Pancreas (tissue), 10 donors: Measurements from ENCODE around the gene MED31. TPM values are rescaled to one million over a fixed set of nuclear protein-coding genes. Genes with fewer than 3 reads are reported as not detected.
A peak's percentile ranks its signal among the peaks of the same experiment; 100 is the strongest.

ENCODE experiments used
- ATAC-seq, 4 donors: fragments of 200-7000 bp; cut with Tn5 transposase; one replicate each; pipeline versions ENCODE4 v1.8.0 to v1.9.1; 2020; ENCODE audit warnings: mild to moderate bottlenecking in 4 of 4, moderate library complexity in 4 of 4
- DNase-seq, 6 donors: peaks; one replicate each; pipeline ENCODE4 v3.0.0-alpha.2; 2020
- FAIRE-seq: peaks from 2 replicates; lab custom pipeline; 2012; peaks lifted over from hg19 to GRCh38; lab: Jason Lieb, UNC
- H3K27ac ChIP-seq, 4 donors: fragments of 200-600 bp; sonication (generic); 1 replicate in 3 of 4; 2 replicates in 1 of 4; pipeline versions ENCODE4 v1.5.0 to v1.8.0; 2020
- H3K27me3 ChIP-seq, 4 donors: fragments of 200-600 bp; one replicate each; pipeline ENCODE4 v1.8.0; 2021
- H3K36me3 ChIP-seq, 3 donors: fragments of 200-600 bp; sonication (generic) in 1 of 3; one replicate each; pipeline versions ENCODE4 v1.5.0 to v1.8.0; 2020 to 2021
- H3K4me1 ChIP-seq, 3 donors: fragments of 200-600 bp; one replicate each; pipeline ENCODE4 v1.8.0; 2021
- H3K4me3 ChIP-seq, 4 donors: fragments of 200-600 bp; sonication (generic) in 2 of 4; one replicate each; pipeline versions ENCODE4 v1.5.0 to v1.8.0; 2020 to 2021
- H3K9me3 ChIP-seq, 4 donors: fragments of 200-600 bp; one replicate each; pipeline ENCODE4 v1.8.0; 2021
- WGBS, 2 donors: extraction: QIAGEN DNeasy Blood & Tissue Kit; methylation state at CpG; one replicate each; pipeline ENCODE4 v1.1.7; 2013; 5-methylcytosine and 5-hydroxymethylcytosine counted together
- intact Hi-C, 3 donors: fragments of 100-400 bp; cut with DNase I; formaldehyde crosslinking; loops; one replicate each; pipeline versions ENCODE4 v1.11.1 to v1.14.2; 2022
- polyA plus RNA-seq, 2 donors: library from polyadenylated mRNA; stranded (reverse); fragments of 200-250 nt; gene quantifications; one replicate each; pipeline ENCODE4 v1.2.3, GENCODE V29; 2013
- total RNA-seq, 6 donors: library from RNA; stranded (reverse); fragmentation: NEBNext Ultra II Directional in 4 of 6; extraction: Animal tissue kit (Norgen Biotek cat#: 25700) in 4 of 6; gene quantifications; one replicate each; pipeline versions ENCODE4 v1.2.1 to v1.2.4, GENCODE V29; 2021 to 2023
- TF ChIP-seq, protein P1 (sequence below), 4 donors: fragments of 200-600 bp; sonication (generic) in 3 of 4; IDR thresholded peaks; one replicate each; pipeline versions ENCODE4 v1.5.0 to v1.8.0; 2021; ENCODE audit warnings: antibody characterized with exemption in 4 of 4
- donor health status: healthy with polysubstance abuse.
- donor health status: DM: no; HTN: no; CAD: no; lungs with moderate emphysema.
- donor health status: DM: no; HTN: no; CAD: no.
- donor health status: control.
- donor health status: control.
- donor health status: Bipolar disorder and iron deficiency.
- donor health status: DM: yes; HTN: yes; CAD: no.
- donor health status: DM: no; HTN: no; CAD: no.
- donor health status: DM: no; HTN: no; CAD: no.
- donor health status: DM: yes; HTN: yes; CAD: no.

Gene MED31
- total and polyA plus RNA-seq, 8 donors: 2.2 to 14.5 (median 6.4) TPM

DNA sequence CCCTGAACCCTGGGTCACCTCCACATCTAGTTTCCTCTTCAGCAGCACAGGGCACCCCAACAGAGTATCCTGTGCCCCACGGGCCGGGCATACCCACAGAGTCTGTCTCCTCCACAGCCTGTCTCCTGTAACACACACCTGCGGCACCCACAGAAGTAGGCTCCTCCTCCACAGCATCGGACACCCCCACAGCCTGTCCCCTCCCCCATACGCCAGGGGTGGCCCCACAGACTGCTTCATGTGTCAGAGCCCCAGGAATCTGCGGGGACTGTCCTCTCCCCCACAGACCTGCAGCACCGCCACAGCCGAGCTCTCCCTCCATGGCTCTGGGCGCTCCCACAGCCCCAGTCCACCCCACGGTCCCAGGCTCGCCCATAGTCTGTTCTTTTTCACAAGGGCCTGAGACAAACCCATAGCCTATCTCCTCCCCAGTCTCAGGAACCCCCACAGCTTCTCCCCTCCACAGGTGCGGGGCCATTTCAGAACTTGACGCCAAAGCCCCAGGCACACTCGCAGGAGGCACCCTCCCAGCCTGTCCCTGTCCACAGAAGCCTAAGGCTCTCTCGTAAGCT, 12.3 kb downstream of the MED31 start:
- ATAC-seq (no peak), DNase-seq (peak in 2 of 6 donors; percentile 38 to 64), FAIRE-seq (no peak)
- peak overlapping the region in 3 of 4 donors; percentile 64 to 85 (median 66) for H3K4me3 ChIP-seq
- H3K27ac ChIP-seq: no peak overlapping the region
- intact Hi-C loops: no loop called here
- 21 to 22% methylated on average over 14 to 15 of the region's 15 CpGs for WGBS, 2 donors
- no peaks in the 10 kb centered on the region for H3K27me3 ChIP-seq
- TF ChIP-seq, protein P1, sequence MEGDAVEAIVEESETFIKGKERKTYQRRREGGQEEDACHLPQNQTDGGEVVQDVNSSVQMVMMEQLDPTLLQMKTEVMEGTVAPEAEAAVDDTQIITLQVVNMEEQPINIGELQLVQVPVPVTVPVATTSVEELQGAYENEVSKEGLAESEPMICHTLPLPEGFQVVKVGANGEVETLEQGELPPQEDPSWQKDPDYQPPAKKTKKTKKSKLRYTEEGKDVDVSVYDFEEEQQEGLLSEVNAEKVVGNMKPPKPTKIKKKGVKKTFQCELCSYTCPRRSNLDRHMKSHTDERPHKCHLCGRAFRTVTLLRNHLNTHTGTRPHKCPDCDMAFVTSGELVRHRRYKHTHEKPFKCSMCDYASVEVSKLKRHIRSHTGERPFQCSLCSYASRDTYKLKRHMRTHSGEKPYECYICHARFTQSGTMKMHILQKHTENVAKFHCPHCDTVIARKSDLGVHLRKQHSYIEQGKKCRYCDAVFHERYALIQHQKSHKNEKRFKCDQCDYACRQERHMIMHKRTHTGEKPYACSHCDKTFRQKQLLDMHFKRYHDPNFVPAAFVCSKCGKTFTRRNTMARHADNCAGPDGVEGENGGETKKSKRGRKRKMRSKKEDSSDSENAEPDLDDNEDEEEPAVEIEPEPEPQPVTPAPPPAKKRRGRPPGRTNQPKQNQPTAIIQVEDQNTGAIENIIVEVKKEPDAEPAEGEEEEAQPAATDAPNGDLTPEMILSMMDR (IDR thresholded peaks at IDR 0.05): no peak
- H3K4me1 ChIP-seq: peaks cover 8 to 23% (median 9%) of the 10 kb centered on the region in 3 donors
- H3K36me3 ChIP-seq: peaks cover 0 to 7% (median 0%) of the 10 kb centered on the region in 3 donors
- no peaks in the 10 kb centered on the region for H3K9me3 ChIP-seq

DNA sequence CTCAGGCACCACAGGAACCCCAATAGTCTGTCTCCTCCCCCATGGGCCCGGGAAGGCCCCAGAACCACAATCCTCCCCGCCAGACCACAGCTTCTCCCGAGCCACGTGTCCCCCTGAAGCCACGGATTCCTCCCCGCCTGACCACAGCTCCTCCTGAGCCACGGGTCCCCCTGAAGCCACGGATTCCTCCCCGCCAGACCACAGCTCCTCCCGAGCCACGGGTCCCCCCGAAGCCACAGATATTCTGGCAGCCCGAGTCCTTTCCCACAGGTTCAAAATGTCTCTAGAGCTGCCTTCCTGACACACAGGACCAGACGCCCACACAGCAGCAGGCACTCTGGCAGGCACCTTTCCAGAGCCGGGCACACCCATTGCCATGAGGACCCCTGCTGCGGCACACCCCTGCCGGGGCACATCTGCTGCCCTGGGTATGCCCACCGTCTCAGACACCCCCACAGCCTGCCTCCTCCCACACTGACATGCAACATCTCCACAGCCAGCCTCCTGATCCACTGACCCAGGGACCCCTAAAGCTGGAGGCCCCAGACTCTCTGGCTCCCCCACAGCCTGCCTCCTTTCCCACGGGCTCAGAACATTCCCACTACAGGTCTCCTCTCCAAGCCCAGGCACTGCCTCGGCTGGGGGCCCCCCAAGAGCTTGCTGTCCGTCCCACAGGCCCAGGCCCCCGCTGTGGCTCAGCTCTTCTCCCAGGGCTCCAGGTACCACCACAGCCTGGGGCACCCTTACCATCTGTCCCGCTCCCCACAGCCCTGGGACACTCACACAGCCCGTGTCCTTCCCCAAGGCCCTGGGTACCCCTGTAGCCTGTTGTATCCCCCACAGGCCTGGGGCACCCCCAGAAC, 13.1 kb downstream of the MED31 start:
- H3K9me3 ChIP-seq: no peaks in the 10 kb centered on the region
- WGBS, 2 donors: 74 to 81% methylated on average over 24 of the region's 24 CpGs
- H3K36me3 ChIP-seq: peaks cover 0 to 11% (median 0%) of the 10 kb centered on the region in 3 donors
- FAIRE-seq: no peak
- peaks cover 8 to 23% (median 9%) of the 10 kb centered on the region in 3 donors for H3K4me1 ChIP-seq
- H3K27ac ChIP-seq: no peak overlapping the region
- intact Hi-C loops: no loop called here
- H3K4me3 ChIP-seq: no peak overlapping the region
- H3K27me3 ChIP-seq: no peaks in the 10 kb centered on the region
- ATAC-seq: no peak
- peak in 2 of 6 donors; percentile 30 to 72 for DNase-seq
- TF ChIP-seq, protein P1 (IDR thresholded peaks at IDR 0.05): no peak

DNA sequence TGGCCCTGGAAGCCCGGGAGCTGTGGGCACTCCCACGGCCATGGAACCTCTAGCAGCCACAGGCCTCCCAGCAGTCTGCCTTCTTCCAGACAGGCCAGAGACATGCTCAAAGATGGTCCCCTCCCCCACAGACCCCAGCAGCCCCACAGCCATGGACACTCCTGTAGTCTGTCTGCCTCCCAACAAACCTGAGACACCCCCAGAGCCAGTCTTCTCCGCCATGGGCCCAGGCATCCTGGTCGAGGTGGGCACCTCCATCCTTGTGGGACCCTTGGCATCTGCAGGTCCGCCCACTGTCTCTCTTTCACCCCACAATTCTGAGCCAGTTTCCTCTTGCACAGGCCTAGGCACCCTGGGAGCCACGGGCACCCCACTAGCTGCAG, 14.0 kb downstream of the MED31 start:
- FAIRE-seq: no peak
- TF ChIP-seq, protein P1 (IDR thresholded peaks at IDR 0.05): no peak
- Histone ChIP-seq H3K27me3 (no peaks in the 10 kb centered on the region), H3K27ac (no peak overlapping the region), H3K4me1 (peaks cover 5 to 21% (median 8%) of the 10 kb centered on the region in 3 donors), H3K9me3 (no peaks in the 10 kb centered on the region), H3K36me3 (peaks cover 0 to 19% (median 0%) of the 10 kb centered on the region in 3 donors), H3K4me3 (no peak overlapping the region)
- no peak for DNase-seq
- intact Hi-C loops: no loop called here
- ATAC-seq: no peak
- 90 to 94% methylated on average over 6 of the region's 6 CpGs for WGBS, 2 donors

DNA sequence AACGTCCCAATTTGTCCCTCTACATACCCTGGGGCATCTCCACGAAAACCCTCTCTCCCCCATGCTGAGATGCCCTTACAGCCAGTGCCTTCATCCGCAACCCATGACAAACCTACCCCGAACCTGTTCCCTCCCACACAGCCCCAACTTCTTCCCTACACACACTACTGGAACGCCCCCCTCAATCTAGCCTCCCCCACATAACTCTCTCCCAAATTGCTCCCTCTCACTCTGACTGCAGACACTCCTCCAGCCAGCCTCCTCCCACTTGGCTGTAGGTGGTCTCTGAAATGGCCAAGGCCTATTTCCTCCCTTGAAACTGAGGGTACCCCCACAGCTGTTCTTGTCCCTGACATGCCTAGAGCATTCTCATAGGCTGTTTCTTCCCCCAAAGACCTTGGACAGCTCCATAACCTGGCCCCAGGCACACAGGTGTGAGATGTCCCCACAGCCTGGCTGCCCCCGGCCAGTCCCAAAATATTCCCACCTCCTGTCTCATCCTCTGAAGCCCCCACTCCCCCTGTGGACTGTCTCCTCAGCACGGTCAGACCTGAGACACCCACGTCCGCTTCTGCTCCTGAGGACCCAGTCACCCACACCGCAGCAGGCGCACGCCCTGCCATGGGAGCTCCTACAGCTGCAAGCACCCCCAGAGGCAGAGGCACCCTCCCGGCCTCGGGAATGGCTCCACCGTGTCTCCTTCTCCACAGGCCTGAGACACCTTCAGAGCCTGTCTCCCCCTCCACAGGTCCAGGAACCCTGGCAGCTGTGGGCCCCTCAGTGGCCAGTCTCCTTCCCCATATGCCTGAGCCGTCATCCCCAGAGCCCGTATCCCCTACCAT, 14.6 kb downstream of the MED31 start:
- H3K9me3 ChIP-seq: no peaks in the 10 kb centered on the region
- 89 to 91% methylated on average over 17 of the region's 17 CpGs for WGBS, 2 donors
- H3K27ac ChIP-seq: no peak overlapping the region
- peak in 2 of 6 donors; percentile 28 to 79 for DNase-seq
- peaks cover 0 to 16% (median 8%) of the 10 kb centered on the region in 3 donors for H3K4me1 ChIP-seq
- H3K27me3 ChIP-seq: no peaks in the 10 kb centered on the region
- TF ChIP-seq, protein P1 (IDR thresholded peaks at IDR 0.05): no peak
- H3K36me3 ChIP-seq: peaks cover 0 to 20% (median 0%) of the 10 kb centered on the region in 3 donors
- no peak for ATAC-seq
- H3K4me3 ChIP-seq: no peak overlapping the region
- no peak for FAIRE-seq
- intact Hi-C loops: no loop called here
